GM19467 (cell line): ENCODE results near the gene DYNC1I1.

Source experiments
- ATAC-seq: cut with Tn5 transposase; IDR thresholded peaks from one replicate; pipeline ENCODE4 v1.9.1; 2021; ENCODE audit warnings: mild to moderate bottlenecking, moderate library complexity; ENCODE audit not compliant: unreplicated experiment

DYNC1I1 gene

GRCh38 chr7:95788884-95789283 lies 16.5 kb downstream of the DYNC1I1 start:
- ATAC-seq, result no peak

DNA sequence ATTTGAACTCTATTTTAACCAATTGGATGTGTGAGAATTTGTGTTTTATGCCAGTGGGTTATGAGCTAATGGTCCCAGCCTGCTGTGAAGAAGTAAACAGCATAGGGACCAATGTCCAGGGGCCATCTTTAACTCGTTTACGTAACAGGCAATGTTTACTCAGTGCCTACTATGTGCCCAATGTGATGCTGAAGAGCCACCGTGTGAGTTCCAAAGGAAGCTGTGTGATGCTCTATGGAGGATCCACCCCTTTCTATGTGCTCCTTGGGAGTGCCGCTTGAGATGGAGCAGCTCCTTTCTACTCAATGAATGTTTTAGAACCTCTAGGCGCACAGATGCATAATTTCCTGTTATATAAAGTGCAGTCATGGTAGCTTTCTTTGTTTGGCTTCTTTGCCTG lies 21.3 kb downstream of the DYNC1I1 start:
- no peak for ATAC-seq

DNA sequence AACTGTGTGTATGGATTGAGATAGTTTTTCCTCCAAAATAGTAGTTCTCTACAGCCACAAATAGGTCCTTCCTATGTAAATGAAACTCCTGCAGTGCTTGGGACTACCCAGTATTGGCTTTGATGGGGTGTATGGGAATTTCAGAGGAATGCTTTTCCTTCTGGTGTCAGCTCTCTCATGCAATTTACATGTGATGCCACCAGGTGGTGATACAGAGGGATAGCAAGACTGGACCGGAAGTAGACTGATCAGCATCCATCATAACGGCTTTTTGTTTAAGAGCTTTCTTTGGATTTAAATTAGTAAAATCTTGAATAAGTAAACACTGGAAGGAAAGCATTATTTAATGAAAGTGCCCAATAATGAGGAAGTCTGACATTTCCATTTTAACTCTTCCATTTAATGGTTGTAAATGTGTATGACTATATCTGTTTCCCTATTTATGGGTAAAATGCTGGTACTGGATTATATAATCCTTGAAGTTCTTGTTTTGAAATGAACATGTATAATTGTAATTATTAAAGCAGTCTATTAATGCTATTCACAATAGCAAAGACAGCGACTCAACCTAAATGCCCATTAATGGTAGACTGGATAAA lies 22.7 kb downstream of the DYNC1I1 start:
- peak; percentile 59 for ATAC-seq

- no peak for ATAC-seq
Measured at GRCh38 chr7:95796617-95797016, 24.3 kb downstream of the DYNC1I1 start.

DNA sequence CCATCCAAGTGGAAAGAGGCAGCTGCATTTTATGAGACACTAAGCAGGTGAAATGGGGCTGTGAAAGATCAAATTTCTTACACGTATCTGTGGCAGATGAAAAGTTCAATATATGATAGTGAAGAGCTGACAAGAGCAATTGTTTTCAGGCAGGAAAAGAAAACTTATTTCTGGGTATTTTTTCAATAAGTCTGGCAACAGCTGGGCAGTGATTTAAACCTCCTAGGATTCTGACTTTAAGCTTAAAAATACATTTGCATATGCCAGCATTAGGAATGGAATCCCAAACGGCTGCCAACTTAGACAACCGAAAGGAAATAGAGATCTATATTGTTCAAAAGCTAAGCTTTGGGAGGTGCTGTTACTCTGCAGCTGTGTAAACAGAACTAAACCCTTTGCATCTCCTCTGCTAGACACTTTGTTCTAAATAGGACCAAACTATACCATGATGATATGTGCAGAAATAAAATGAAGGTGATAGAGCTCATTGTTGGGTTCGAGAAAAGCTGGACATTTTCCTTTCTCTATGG lies 26.1 kb downstream of the DYNC1I1 start:
- ATAC-seq, result no peak

DNA sequence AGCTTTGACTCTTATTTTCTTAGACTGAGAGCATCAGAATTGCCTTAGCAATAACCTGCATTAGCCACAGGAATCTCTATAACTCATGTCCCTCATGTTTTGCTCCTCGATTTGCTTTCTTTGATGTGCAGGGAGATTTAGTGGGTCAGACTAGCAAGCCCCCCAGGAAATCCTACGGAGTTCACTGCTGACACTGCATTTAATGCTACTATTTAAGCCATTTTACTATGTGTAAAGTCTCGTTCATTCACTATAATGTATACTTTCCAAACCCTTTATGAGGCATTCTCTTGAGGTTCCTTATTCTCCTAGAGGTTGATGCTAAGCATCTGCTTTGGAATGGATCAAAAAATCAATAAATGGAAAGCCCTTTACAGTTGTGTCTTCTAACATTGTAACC lies 28.4 kb downstream of the DYNC1I1 start:
- ATAC-seq, result no peak

GRCh38 chr7:95802270-95802669 lies 29.9 kb downstream of the DYNC1I1 start:
- ATAC-seq, result no peak

- no peak for ATAC-seq
Measured at GRCh38 chr7:95804052-95804451, 31.7 kb downstream of the DYNC1I1 start.

- ATAC-seq, result no peak
Measured at GRCh38 chr7:95805909-95806308, 33.6 kb downstream of the DYNC1I1 start.

- ATAC-seq, result no peak
Measured at GRCh38 chr7:95808396-95808795, 36.0 kb downstream of the DYNC1I1 start.

GRCh38 chr7:95811846-95812445 lies 39.6 kb downstream of the DYNC1I1 start:
- ATAC-seq, result no peak

DNA sequence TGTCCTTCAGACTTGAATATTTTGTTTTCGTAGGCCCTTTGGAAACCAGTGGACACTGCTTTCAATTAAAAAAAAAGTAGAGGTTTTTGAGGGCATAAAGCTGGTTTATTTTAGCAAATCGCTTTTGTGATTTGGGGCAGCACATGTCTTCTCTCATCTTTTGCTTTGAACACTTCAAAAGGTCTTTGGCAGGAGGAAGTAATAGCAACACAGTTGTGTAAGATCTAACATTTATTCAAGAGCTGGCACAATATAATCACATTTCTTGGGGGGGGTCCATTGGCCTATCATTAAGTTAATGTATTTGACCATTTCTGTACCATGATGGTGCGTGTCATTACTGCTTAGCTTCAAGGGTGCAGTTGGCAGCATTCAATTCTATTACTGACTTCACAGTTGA lies 42.4 kb downstream of the DYNC1I1 start:
- no peak for ATAC-seq

DNA sequence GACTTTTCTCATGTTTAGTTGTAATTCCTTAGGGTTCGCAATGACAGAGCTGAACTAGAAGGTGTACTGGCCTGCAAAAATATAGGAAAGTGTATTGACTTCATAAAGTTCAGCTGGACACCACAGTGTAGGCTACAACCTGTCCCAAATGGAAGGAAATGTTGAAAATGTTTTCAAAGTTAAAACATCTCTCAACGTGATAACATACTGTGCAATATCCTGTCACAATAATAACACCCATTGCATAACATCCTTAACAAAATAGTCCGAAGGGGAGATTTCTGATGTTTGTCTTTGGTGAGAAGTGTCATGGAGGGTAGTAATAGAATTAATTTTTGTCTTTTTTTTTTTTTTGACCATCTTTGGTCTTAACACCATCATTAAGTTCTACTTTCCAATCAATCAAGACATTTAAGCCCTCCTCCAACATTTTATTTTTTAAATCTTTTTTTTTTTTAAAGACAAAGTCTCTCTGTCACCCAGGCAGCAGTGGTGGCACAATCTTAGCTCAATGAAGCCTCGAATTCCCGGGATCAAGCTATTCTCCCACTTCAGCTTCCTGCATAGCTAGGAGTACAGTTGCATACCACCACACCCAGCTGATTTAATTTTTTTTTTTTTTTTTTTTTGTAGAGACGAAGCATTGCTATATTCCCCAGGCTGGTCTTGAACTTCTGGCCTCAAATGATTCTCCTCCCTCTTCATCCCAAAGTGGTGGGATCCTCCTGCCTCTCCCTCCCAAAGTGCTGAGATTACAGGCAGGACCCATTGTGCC lies 45.7 kb downstream of the DYNC1I1 start:
- no peak for ATAC-seq

DNA sequence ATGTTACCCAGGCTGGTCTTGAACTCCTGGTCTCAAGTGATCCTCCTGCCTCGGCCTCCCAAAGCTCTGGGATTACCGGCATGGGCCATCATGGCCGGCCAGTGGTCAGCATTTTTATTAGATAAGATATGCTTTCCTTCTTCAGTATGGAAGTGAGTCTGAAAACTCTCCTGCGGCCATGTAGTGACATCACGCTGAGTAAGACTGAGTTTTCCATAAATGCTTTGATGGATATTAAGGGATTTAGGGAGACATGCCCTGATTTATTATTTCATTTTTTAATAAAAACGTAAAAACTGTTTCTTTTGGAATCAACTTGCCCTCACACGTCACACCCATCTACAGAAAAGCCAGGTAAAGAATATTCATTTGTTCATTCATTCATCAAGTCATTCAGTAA lies 48.4 kb downstream of the DYNC1I1 start:
- ATAC-seq, result no peak

DNA sequence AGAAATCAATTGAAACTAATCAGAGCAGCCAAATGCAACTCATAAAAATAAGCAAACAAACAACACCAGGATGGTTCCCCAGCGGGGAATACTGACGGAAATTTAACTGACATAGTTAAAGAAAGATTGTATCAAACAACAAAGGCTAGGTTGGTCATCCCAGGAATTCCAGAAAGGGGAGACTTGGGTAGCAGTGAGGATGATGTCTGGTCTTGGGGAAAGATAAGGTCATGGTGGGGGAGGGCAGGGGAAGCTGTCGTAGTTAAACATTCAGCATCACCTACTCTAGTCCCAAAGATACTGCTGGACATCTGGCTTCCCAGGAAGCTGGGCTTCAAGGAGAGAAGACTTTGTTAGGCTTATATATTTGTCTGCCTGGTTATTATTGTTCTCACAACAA lies 50.4 kb downstream of the DYNC1I1 start:
- ATAC-seq, result no peak

DNA sequence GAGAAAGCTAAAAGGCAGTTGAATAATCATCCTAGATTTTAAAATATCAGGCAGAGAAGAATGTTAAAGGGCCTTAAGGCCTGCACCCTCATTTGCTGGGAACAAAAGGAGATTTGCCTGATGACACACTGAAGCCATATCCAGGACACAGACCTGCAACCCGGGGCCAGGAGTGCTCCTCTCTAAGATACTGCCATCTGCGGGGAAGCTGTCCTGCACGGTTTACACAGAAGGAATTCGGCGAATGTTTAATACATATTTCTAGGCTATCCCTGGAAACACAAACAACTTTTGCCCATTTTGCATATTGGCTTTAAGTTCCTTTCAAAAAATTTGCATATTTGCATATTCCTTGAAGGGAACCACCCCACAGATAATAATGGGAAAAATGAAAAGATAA lies 52.3 kb downstream of the DYNC1I1 start:
- no peak for ATAC-seq

DNA sequence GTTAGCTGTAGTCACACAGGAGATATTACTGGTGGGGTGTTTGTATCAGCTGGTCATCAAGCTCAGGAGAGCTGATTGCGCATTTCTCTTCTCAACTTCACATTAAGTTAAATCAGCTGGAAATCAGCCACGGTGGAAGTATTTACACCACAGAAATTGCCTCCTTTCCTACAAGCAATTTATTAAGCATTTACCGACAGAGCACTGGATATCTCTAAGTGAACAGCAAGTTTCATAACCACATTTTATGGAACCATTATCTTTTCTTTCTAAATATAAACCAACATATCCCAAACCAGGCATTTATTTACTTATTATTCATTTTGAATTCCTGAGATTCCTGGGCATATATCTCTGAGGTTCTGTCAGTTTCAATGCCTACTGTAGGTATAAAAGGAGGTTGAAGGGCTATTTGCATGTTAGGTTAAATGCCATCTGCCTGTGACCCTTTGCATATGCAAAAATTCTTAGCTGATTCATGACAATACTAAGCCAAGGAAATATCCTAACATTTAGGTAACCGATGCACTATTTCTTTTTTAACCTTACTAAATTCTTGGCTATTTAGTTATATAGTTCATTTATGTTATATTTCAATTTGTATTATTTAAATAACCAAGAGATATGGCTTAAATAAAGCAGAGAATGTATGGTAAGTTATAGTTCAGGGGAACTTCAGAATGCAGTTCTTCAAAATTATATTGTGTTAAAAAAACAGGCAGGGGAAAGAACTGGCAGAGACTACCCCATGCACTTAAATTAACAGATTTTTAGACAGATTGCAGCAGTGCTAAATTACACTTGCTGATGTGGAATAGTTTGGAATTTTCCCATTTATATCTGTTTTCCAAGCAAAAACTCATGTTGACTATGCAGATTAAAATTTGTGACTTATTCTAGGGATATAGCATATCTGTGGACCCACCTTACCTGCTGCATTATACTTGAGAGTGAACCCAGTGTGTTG lies 56.8 kb downstream of the DYNC1I1 start:
- ATAC-seq, result no peak

GRCh38 chr7:95840953-95841950 lies 68.9 kb downstream of the DYNC1I1 start:
- ATAC-seq, result peak; percentile 96

- ATAC-seq, result no peak
Measured at GRCh38 chr7:95843286-95843685, 70.9 kb downstream of the DYNC1I1 start.

DNA sequence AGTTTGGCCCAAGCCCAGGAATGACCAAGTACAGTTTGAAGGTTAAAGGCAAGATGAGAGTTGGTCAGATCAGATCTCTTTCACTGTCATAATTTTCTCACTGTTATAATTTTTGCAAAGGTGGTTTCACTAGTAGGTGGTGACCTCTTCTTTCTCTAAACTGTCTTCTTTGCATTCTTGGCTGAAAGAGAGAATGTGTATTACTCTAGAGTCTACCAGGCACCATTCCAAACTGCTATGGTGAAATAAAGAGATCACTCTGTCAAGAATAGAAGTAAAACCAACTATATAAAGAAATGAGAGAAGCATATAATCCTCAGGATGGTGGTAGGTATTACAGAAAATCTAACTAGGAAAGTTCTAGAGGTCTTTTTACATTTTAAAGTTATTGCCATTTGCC lies 72.7 kb downstream of the DYNC1I1 start:
- no peak for ATAC-seq
